MG63 (cell line): ENCODE data around the gene DGKG. TPM values are rescaled to one million over a fixed set of nuclear protein-coding genes. Genes with fewer than 3 reads are reported as not detected.

ENCODE experiments used
- DNase-seq: peaks from one replicate; pipeline ENCODE4 v3.0.0-alpha.2; 2020
- H3K27me3 ChIP-seq: fragments of 250-450 bp; sonication (Bioruptor Pico); 2 replicates; pipeline ENCODE4 v1.5.1; 2020; ENCODE audit warnings: mild to moderate bottlenecking, moderate library complexity
- H3K36me3 ChIP-seq: fragments of 250-450 bp; sonication (Bioruptor Pico); 2 replicates; pipeline ENCODE4 v1.5.1; 2020; ENCODE audit warnings: mild to moderate bottlenecking, moderate library complexity
- H3K4me3 ChIP-seq: fragments of 250-450 bp; sonication (Bioruptor Pico); 2 replicates; pipeline ENCODE4 v1.5.1; 2020; ENCODE audit warnings: mild to moderate bottlenecking, moderate library complexity
- H3K9me3 ChIP-seq: fragments of 250-450 bp; sonication (Bioruptor Pico); 2 replicates; pipeline ENCODE4 v1.5.1; 2020; ENCODE audit warnings: mild to moderate bottlenecking, moderate library complexity
- total RNA-seq: library from RNA; depleted of rRNA; stranded (reverse); fragments of >200 nt; shearing (Covaris generic); gene quantifications from 2 replicates; pipeline ENCODE4 v1.2.3, GENCODE V29; 2014; ENCODE audit warnings: low replicate concordance

DGKG gene
- total RNA-seq, 1 experiment from 2014 or later = 2.6 TPM

DNA sequence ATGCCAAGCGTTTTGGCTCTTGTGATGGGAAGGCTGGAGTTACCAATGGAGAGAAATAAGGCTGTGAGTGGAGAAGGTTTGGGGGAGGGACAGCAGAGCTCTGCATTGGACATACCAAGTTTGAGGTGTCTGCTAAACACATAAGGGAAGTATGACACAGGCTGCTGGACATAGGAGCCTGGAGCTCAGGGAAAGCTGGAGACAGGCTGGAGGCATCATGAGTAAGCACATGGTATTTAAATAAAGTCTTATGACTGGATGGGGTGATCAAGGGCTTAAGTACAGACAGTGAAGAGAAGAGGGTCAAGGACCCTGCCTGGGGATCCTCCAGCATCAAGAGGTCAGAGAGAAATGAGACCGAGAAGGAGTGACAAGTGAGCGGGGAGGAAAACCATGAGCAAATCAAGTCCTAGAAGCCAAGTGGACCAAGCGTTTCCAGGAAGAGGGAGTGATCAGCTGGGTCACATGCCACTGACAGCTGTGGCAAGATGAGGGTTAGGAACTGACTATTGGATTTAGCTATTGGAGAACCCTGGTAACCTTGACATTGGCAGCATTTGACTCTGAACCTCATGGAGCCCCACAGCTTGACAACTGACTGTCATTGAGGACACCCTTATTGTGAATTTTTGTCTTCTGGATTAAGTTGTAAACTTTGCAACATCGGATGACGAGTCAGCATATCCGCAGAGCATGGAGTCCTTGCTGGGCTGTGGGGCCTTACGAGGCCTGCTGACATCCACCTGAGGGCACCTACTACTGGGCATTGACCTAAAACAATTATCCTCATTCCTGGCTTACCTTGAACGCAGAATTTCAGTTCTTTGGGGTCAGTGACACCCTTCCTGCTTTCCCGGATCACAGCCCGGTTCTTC, 174.4 kb downstream of the DGKG start:
- H3K27me3 ChIP-seq = no peaks in the 10 kb centered on the region
- H3K4me3 ChIP-seq = no peak overlapping the region
- DNase-seq = no peak
- no peaks in the 10 kb centered on the region for H3K9me3 ChIP-seq
- no peaks in the 10 kb centered on the region for H3K36me3 ChIP-seq

DNA sequence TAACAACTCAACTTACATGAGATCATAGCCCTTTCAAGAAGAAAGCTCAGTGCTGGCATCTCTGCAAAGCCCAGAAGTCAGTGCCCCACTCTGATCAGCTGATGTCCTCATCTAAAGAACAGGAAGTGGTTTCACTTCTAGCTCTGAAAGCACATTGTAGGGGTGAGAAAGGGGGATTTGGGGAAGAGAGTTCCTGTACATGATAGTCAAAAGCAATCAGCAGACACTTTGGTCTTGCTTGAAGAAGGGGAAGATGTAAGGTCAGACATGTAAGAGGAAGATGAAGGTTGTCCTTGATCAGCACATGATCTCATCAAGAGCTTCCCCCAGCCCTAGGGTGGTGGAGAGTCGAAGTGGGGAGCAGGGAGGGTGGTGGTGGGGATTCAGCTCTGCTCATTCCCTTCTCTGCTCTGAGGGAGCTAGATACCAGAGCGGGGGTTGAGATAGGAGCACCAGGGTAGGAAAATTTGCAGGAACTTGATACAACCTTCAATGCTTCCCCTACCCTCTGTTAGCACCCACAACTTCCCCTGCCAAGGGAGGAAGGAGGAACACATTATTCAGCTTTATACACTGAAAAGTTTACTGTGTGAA, 176.7 kb downstream of the DGKG start:
- H3K36me3 ChIP-seq = no peaks in the 10 kb centered on the region
- no peak overlapping the region for H3K4me3 ChIP-seq
- H3K9me3 ChIP-seq = no peaks in the 10 kb centered on the region
- DNase-seq = no peak
- H3K27me3 ChIP-seq = no peaks in the 10 kb centered on the region

DNA sequence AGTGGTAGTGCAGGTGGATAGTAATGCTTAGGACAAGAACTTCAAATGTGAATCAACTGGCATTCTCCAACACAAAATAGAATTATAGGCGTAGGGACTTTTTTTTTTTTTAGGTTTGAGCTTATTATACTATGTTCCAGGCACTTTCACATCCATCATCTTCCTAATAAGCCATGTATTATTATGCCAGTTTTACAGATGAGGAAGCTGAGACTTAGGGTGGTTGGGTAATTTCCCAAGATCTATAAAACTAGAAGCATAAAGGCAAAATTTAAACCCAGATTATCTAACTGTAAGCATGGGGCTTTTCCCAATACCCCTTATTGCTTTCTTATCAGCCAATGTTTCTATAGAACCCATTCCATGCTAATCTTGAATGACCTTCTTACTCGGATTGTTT, 178.0 kb downstream of the DGKG start:
- Histone ChIP-seq H3K36me3 (no peaks in the 10 kb centered on the region), H3K4me3 (no peak overlapping the region), H3K9me3 (no peaks in the 10 kb centered on the region), H3K27me3 (no peaks in the 10 kb centered on the region)
- DNase-seq = no peak

DNA sequence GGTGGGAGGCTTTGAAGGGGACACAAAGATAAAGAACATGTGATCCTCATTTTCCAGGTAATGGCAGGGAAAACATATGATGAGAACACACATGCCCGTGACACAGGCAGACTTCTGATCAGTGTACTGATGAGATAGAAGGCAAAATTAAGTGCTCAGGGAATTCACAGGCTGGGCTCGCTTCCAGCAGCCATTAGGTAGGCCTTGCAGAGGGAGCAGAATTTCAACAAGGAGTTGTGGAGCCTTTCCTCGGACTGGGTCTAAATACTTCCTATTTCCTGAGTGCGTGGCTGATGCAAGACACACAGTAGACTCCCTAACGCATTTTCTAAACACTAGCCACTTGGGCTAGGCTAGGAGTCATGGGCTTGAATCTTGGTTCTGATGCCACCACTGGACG, 179.2 kb downstream of the DGKG start:
- DNase-seq = no peak
- no peak overlapping the region for H3K4me3 ChIP-seq
- no peaks in the 10 kb centered on the region for H3K36me3 ChIP-seq
- no peaks in the 10 kb centered on the region for H3K27me3 ChIP-seq
- 0 out of 2 replicates have a peak, but pooled peaks cover 2% of the 10 kb centered on the region for H3K9me3 ChIP-seq

DNA sequence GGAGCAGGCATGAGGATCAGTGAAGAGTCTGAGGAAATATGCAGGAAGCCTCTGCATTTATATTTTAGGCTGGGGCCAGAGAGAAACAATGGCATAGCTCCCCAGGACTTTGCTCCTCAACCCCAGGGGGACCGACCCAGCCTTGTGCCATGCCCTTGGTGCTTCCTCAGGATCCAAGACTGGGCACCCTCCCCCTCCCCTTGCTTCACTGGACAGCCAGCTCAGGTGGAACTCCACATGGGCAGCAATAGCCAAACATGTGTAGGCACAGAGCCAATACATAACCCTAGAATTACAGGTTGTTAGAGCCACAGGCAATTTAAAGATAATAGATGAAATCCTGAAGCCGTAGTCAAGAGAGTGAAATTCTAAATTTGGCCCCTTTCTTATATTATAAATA, 180.1 kb downstream of the DGKG start:
- DNase-seq = no peak
- Histone ChIP-seq H3K27me3 (no peaks in the 10 kb centered on the region), H3K4me3 (no peak overlapping the region), H3K36me3 (no peaks in the 10 kb centered on the region), H3K9me3 (0 out of 2 replicates have a peak, but pooled peaks cover 4% of the 10 kb centered on the region)

DNA sequence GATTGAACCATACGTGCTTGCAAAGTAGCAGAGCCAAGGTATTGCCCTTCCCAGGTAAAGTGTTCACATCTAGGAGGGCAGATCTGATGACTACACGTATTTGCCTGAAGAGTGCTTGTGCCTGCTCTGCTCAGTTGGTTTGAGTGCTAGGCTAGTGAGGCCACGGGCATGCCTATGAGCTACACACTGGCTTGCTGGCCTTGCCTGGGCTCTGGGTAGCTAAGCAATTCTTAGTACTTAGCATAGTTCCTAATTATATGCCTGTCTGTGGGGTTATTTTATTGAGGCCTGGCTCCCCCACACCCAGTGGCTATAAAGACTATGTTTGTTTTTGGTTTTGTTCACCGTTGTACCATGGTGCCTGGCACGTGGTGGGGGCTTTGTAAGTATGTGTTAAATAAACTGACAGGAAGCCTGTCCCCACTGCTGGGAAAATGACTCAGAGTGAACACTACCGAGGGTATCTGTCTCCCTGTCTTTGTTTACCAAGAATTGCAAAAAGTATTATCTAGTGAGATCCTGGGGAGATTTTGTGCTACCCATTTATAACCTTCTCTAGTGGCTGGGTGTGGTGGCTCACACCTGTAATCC, 181.0 kb downstream of the DGKG start:
- Histone ChIP-seq H3K9me3 (0 out of 2 replicates have a peak, but pooled peaks cover 4% of the 10 kb centered on the region), H3K27me3 (no peaks in the 10 kb centered on the region), H3K36me3 (no peaks in the 10 kb centered on the region), H3K4me3 (no peak overlapping the region)
- DNase-seq = no peak

DNA sequence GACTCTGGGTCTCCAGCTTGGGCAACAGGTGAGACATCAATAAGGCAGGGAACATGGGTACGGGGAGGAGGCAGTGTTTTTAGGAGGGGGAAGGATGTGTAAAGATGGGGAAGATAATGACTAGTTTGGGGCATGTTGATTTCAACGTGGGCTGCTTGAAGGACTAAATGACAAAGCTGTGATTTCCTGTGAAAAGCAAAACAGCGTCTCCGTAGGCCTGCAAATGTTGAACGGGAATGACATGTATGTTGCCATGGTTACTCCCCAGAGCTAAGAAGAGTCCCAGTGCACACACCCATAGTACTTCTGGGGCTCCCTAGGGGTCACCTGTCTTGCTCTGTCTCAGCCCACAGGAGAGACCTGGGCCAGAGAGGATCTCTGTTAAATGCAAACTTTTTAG, 181.9 kb downstream of the DGKG start:
- no peak overlapping the region for H3K4me3 ChIP-seq
- DNase-seq = no peak
- H3K36me3 ChIP-seq = no peaks in the 10 kb centered on the region
- H3K9me3 ChIP-seq = 0 out of 2 replicates have a peak, but pooled peaks cover 4% of the 10 kb centered on the region
- no peaks in the 10 kb centered on the region for H3K27me3 ChIP-seq

DNA sequence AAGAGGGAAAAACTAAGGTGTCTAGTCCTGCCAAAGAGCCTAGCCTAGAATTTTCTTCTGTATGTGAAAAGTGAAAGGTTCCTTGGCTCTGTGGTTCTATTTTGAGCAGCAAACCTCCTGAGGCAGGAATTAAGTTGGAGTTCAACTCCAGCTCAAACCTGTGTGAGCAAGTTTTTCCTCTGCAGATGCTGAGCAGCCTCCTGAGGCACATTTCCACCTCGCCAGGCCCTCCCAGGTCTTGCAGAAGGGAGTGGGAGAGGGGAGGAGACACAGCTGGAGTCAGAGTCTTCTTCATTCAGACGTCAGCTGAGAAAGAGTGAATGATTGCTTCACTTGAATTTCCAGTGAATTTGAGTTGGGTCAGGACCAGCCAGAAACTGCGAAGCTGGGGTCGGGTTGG, 183.6 kb downstream of the DGKG start:
- Histone ChIP-seq H3K9me3 (0 out of 2 replicates have a peak, but pooled peaks cover 4% of the 10 kb centered on the region), H3K4me3 (no peak overlapping the region)

DNA sequence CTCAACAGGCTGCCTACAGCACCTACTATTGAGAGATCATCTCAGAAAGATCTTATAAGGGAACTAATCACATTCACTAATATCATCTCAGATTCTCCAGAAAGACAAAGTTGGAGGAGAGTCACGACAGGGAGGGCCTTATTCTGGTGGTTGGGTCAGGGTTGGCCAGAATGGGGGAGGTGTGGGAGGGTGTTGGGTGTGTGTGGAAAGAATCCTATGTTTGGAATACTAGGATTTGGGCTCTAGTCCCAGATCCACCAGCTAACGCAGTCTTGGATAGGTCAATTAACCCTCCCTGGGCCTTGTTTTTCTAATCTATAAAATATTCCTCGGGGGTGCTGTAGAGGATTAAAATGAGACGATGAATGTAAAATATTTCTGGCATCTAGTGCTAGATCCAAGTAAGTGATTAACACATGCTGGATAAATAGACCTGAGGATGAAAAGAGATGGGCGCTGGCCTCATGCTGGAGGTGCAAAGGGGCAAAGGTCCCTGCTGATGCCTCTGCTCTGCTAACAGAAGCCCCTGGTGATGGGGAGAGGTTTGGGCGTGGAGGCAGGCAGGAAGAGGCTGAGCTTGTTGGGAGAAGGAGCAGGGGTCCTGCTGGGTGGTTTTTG, 185.6 kb downstream of the DGKG start:
- DNase-seq = no peak
- H3K4me3 ChIP-seq = no peak overlapping the region
- no peaks in the 10 kb centered on the region for H3K27me3 ChIP-seq
- no peaks in the 10 kb centered on the region for H3K36me3 ChIP-seq
- H3K9me3 ChIP-seq = 0 out of 2 replicates have a peak, but pooled peaks cover 4% of the 10 kb centered on the region

More for the DNA sequence above, 183.6 kb downstream of the DGKG start:
- no peaks in the 10 kb centered on the region for H3K36me3 ChIP-seq
- DNase-seq = no peak
- no peaks in the 10 kb centered on the region for H3K27me3 ChIP-seq

DNA sequence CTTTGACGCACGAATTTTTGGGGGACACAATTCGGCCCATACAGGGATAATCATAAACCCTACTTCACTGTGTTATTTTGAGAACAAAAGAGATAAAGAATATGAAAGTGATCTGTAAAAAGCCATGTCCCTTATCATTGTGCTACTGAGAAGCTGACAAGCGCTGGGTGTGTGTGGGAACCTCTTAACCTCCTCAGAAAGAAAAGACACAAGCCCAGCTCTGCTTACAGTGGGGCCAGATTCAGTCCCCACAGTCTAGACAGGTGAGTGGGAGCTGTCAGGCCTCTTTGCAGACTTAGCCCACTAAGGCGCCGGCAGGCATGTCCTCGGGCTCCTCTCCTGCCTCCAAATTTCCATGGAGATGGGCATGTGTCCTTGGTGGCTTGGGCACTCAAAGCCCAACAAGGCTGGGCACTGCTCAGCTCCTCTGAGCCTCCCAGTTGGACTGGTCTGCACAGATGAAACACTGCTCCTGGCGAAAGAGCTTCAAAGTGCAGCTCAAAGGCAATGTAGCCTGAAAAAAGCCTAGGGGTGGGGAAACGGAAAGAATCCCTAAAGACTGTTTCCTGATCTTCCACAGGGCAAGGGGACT, 188.7 kb downstream of the DGKG start:
- Histone ChIP-seq H3K9me3 (0 out of 2 replicates have a peak, but pooled peaks cover 4% of the 10 kb centered on the region), H3K4me3 (no peak overlapping the region), H3K36me3 (no peaks in the 10 kb centered on the region), H3K27me3 (no peaks in the 10 kb centered on the region)
- no peak for DNase-seq

DNA sequence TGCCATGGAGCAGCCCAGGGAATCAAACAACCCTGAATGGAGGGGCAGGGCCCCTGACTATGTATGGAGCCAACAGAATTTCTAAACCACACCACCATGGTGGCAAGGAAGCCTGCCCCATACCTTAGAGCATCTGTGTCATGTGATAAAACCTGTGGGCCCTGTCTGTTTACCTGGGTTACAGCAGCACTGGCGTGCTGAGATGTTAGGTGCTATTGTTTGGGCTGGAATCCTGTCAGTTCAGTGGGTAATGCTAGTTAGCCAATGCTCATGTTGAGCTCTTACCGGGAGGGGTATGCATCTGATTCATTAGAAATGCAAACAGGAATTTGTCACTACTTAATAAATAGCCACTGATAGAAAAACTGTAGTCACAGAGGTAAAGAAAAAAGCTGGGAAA, 189.7 kb downstream of the DGKG start:
- Histone ChIP-seq H3K4me3 (no peak overlapping the region), H3K27me3 (no peaks in the 10 kb centered on the region), H3K36me3 (no peaks in the 10 kb centered on the region), H3K9me3 (no peaks in the 10 kb centered on the region)
- no peak for DNase-seq

DNA sequence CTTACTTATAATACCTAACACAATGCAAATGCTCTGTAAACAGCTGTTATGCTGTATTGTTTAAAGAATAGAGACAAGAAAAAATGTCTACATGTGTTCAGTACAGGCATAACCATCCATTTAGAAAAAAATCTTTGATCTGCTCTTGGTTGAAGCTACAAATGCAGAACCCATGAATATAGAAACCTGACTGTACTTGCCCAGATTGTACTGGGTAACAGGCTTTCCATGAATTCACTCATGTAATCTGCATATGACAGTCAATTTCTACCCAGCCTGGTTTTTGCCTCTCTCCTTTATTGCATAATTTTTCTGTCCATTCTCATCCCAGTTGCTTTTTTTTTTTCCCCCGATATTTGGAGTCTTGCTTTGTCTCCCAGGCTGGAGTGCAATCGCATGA, 190.5 kb downstream of the DGKG start:
- H3K9me3 ChIP-seq = no peaks in the 10 kb centered on the region
- H3K36me3 ChIP-seq = no peaks in the 10 kb centered on the region
- H3K4me3 ChIP-seq = no peak overlapping the region
- H3K27me3 ChIP-seq = no peaks in the 10 kb centered on the region
- no peak for DNase-seq

DNA sequence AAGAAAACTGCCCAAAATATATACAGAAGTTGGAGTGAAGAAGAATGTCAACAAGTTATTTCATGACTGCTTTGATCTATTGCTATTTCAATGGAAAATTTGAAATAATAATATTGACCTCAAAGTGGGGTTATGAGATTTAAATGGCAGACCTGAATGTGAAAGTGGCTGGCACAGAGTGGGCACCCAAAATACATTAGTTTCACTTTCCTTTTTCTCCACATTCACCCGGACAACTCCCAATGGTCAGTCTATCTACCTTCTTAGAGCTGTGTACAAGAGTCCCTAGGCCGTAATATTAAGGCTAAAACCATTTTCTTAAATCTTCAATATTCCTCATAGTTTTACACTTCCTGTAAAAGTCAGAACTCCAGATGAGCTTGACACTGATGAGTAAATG, 191.5 kb downstream of the DGKG start:
- Histone ChIP-seq H3K36me3 (no peaks in the 10 kb centered on the region), H3K4me3 (no peak overlapping the region), H3K27me3 (no peaks in the 10 kb centered on the region), H3K9me3 (no peaks in the 10 kb centered on the region)
- DNase-seq = no peak

DNA sequence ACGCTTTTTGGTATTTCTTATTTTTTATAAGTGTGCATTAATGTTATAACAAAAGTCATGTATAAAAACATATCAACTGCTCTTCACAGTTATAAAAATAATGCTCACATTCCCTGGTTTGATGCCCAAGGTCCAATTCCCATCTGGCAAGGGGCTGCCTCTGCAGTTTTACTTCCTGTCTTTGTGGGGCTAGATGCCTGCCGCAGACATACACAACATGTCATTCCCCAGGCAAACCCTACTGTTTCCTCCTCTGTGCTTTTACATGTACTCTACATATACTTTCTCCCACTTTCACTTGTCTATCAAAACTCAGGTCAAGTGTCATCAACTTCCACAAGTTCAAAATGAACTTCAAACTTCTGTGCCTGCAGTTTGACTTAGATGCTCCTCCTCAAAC, 192.7 kb downstream of the DGKG start:
- DNase-seq = no peak
- no peaks in the 10 kb centered on the region for H3K27me3 ChIP-seq
- H3K36me3 ChIP-seq = no peaks in the 10 kb centered on the region
- H3K9me3 ChIP-seq = no peaks in the 10 kb centered on the region
- H3K4me3 ChIP-seq = no peak overlapping the region

DNA sequence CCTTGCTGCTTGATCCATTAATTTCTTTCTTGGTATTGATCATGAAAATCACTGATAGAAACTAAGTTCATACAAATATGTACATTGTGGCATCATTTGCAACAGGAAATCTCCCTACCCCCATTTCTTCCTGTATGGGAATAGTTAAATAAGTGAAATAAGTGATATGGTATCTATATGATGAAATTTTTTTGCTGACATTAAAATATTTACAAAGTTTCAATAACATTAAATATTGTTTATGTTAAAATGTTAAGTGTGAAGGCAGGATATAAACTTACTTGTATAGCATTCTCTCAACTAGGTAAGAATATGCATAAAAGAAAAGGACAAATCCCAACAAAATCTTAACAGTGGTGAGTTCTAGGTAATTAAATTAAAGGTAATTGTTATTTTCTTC, 193.1 kb downstream of the DGKG start:
- H3K4me3 ChIP-seq = no peak overlapping the region
- no peaks in the 10 kb centered on the region for H3K9me3 ChIP-seq
- H3K27me3 ChIP-seq = no peaks in the 10 kb centered on the region
- no peak for DNase-seq
- H3K36me3 ChIP-seq = no peaks in the 10 kb centered on the region

DNA sequence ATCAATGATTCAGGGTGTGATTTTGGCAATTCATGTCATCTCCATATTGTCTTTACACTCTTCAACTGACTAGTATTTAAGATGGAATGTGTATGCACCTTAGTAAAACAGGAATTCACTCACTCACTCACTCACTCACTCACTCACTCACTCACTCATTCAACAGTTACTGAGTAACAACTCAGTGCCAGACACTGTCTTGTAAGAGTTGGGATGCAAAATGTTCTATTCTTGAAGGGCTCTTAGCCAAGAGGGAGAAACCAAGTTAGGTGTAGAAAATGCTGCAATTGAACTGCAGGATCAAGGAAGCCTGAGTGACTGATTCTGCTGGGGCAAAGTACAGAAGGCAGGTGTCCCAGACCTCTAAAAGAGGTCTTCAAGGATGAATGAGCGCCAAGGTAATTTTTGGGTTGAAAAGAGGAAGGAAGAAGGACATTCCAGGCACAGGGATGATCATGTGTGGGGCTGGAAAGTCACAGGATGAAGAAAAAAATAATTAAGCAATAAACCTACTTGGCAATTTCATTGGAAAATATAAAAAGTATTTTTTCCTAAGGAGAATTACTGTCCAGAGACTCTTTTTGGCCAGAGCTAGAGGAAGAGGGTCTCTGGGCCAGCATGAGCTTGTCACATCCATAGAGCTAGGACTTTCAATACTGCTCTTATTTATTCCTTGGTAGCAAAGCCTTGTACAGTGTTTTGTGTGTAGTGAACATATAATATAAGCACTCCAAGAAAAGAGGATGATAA, 194.2 kb downstream of the DGKG start:
- DNase-seq = no peak
- Histone ChIP-seq H3K9me3 (no peaks in the 10 kb centered on the region), H3K36me3 (no peaks in the 10 kb centered on the region), H3K4me3 (no peak overlapping the region), H3K27me3 (no peaks in the 10 kb centered on the region)
